Epithelial cell of esophagus (primary cell): ENCODE results near the gene PCDHGB3.
A peak's percentile ranks its signal among the peaks of the same experiment; 100 is the strongest.

ENCODE experiments used
- DNase-seq: peaks from one replicate; pipeline ENCODE4 v3.0.0; 2010; ENCODE audit warnings: low read depth
- H3K4me3 ChIP-seq: 2 replicates; pipeline ENCODE4 v1.5.1; 2011; ENCODE audit warnings: mild to moderate bottlenecking, low read length, control low read depth
- TF ChIP-seq, protein P1 (sequence below): IDR thresholded peaks from 2 replicates; pipeline ENCODE4 v1.5.1; 2011; ENCODE audit warnings: low read depth, mild to moderate bottlenecking, low read length, control low read depth, inconsistent platforms; ENCODE audit not compliant: insufficient read depth; ENCODE audit errors: missing control alignments

PCDHGB3 gene

DNA sequence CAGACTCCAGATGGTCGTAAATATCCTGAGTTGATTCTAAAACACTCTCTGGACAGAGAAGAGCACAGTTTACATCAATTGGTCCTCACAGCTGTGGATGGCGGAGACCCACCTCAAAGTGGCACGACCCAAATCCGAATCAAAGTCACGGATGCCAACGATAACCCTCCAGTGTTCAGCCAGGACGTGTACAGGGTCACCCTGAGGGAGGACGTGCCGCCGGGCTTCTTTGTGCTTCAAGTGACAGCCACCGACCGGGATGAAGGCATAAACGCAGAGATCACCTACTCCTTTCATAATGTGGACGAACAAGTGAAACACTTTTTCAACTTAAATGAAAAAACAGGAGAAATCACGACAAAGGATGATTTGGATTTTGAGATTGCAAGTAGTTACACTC is 9.4 kb upstream of the PCDHGB3 start:
- H3K4me3 ChIP-seq, result no peak overlapping the region
- no peak for DNase-seq
- TF ChIP-seq, protein P1, sequence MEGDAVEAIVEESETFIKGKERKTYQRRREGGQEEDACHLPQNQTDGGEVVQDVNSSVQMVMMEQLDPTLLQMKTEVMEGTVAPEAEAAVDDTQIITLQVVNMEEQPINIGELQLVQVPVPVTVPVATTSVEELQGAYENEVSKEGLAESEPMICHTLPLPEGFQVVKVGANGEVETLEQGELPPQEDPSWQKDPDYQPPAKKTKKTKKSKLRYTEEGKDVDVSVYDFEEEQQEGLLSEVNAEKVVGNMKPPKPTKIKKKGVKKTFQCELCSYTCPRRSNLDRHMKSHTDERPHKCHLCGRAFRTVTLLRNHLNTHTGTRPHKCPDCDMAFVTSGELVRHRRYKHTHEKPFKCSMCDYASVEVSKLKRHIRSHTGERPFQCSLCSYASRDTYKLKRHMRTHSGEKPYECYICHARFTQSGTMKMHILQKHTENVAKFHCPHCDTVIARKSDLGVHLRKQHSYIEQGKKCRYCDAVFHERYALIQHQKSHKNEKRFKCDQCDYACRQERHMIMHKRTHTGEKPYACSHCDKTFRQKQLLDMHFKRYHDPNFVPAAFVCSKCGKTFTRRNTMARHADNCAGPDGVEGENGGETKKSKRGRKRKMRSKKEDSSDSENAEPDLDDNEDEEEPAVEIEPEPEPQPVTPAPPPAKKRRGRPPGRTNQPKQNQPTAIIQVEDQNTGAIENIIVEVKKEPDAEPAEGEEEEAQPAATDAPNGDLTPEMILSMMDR, result no peak

DNA sequence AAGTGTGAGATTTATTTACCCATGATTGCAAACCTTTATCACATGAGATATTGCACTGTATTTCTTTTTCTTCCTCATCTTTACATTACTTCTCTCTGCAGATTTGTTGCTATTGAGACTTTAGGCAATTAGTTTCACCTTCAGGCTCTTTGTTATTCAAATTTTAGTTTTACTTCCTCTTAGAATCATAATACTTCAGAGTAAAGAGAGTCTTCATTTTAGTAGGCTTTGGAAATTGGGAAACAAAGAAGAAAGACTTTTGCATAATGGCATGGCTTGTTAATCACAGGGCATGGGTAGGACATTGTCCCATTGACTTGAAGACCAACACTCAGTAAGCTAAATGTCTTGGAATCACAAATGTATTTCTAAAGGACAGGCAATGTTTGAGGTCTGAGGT is 7.3 kb upstream of the PCDHGB3 start:
- TF ChIP-seq, protein P1, result no peak
- no peak for DNase-seq
- no peak overlapping the region for H3K4me3 ChIP-seq

- TF ChIP-seq, protein P1, result no peak
- no peak within 1 kb of the TSS for H3K4me3 ChIP-seq
- DNase-seq, result no peak
Measured at GRCh38 chr5:141363952-141364660, 5.9 kb upstream of the PCDHGB3 start, which contains the start of gene PCDHGA5. PCDHGA5 (plus strand) TSS chr5:141364162; CDS start chr5:141364331, 169 bp downstream.

GRCh38 chr5:141366016-141366896 is 3.8 kb upstream of the PCDHGB3 start:
- no peak for DNase-seq
- H3K4me3 ChIP-seq, result no peak overlapping the region
- TF ChIP-seq, protein P1, result no peak

DNA sequence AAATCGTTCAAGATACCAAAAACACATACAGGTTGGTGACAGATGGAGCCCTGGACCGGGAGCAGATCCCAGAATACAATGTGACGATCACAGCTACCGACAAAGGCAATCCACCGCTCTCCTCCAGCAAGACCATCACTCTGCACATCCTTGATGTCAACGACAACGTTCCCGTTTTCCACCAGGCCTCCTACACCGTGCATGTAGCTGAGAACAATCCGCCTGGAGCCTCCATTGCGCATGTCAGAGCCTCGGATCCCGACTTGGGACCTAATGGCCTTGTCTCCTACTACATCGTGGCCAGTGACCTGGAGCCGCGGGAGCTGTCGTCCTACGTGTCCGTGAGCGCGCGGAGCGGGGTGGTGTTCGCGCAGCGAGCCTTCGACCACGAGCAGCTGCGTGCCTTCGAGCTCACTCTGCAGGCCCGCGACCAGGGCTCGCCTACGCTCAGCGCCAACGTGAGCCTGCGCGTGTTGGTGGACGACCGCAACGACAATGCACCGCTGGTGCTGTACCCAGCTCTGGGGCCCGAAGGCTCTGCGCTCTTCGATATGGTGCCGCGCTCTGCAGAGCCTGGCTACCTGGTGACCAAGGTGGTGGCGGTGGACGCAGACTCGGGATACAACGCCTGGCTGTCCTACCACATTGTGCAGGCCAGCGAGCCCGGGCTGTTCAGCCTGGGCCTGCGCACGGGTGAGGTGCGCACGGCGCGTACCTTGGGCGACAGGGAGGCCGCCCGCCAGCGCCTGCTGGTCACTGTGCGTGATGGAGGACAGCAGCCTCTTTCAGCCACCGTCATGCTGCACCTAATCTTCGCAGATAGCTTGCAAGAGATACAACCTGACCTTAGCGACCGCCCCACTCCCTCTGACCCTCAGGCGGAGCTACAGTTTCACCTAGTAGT is 1.8 kb downstream of the PCDHGB3 start:
- H3K4me3 ChIP-seq, result no peak overlapping the region
- TF ChIP-seq, protein P1, result no peak

DNA sequence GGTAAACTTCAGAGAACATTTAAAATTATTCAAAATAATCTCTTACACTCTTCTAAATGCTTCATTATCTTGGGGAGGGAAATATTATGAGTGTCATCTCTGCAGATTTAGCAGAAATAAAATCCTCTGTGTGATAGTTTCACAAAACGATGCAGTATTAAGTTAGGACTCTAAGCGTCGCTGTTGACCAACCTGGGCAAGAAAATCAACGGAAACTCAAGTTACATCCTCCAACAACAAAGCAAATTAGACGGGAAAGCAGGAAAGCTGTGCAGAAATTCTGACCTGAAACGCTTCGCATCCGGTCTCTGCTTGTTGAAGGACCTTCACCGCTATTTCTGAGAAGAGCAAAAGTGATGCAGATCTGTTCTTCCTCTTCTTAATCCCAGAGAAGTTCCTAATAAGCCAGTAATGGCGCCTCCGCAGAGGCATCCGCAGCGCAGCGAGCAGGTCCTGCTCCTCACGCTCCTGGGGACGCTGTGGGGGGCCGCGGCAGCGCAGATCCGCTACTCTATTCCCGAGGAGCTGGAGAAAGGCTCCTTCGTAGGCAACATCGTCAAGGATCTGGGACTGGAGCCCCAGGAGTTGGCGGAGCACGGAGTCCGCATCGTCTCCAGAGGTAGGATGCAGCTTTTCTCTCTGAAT is 3.8 kb downstream of the PCDHGB3 start, which contains the start of gene PCDHGA6:
Gene PCDHGA6, plus strand, starts transcription at position 219 of the 645 bp plus-strand sequence. Its CDS starts 193 bp downstream, at position 412.
- DNase-seq, result peak; percentile 27
- TF ChIP-seq, protein P1, result peak; percentile 46
- peak within 1 kb of the TSS; percentile 21 for H3K4me3 ChIP-seq

More for the DNA sequence above, 1.8 kb downstream of the PCDHGB3 start:
- DNase-seq, result no peak
